Activated naive CD4-positive, alpha-beta T cell treated with Interleukin-2 at 50 U/mL for 16 hours (primary cell): ENCODE data around the gene ZXDC.
A peak's percentile ranks its signal among the peaks of the same experiment; 100 is the strongest.

Experiments used
- DNase-seq: peaks from one replicate; pipeline ENCODE4 v3.0.0-alpha.2; 2020

Gene ZXDC

GRCh38 chr3:126390201-126390600 lies 85.5 kb downstream of the ZXDC start:
- no peak for DNase-seq

GRCh38 chr3:126389794-126390146 lies 85.9 kb downstream of the ZXDC start:
- DNase-seq = no peak

DNA sequence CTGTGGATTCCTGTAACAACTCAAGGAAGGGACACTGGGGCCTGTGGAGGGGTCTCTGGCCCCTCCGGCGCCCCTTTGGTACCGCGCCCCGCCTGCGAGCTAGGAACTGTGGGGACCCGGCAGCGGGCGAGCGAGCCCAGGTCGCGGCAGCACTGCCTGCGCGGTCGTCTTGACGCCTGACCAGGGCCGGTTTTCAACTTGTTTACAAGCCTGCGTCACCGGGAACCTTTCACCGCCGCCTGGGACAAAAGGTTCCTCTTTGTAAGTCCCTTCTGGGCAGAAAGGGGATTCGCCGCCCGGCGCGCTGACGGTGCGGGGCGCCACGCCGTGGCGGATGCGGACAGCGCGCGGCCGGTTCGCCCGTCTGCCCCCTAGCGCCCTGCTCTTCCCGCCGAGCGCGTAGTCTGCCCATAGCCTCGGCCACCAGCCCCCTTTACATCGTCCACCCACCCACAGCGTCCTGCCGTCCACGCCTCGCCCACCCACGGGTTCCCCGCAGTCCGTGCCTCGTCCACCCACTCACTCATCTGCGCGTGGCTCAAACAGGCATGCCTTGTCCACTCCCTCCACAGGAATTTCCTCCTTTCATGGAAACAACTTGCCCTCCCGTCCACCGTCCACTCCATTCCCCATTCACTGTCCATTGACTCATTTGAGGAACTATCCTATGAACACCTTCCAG lies 86.4 kb downstream of the ZXDC start:
- DNase-seq = peak; percentile 5
